HUES48 (cell line): ENCODE data around the gene ATG10.
"Not testable (repeated sequence)": the region's sequence is repeated elsewhere in the genome, so short reads cannot be mapped to it uniquely, and the experiment has no call there.

Experiments used
- H3K27ac ChIP-seq: one replicate; pipeline ENCODE4 v1.7.0; 2013; ENCODE audit warnings: low read depth, low read length, inconsistent platforms
- H3K27me3 ChIP-seq: 2 replicates; pipeline ENCODE4 v1.6.1; 2013; ENCODE audit warnings: mild to moderate bottlenecking, low read length; ENCODE audit not compliant: control insufficient read depth, insufficient read depth
- H3K36me3 ChIP-seq: 2 replicates; pipeline ENCODE4 v1.6.1; 2013; ENCODE audit warnings: low read length; ENCODE audit not compliant: control insufficient read depth, insufficient read depth
- H3K4me1 ChIP-seq: 2 replicates; pipeline ENCODE4 v1.6.1; 2013; ENCODE audit warnings: mild to moderate bottlenecking, low read length; ENCODE audit not compliant: control insufficient read depth, insufficient read depth
- H3K4me3 ChIP-seq: 2 replicates; pipeline ENCODE4 v1.5.1; 2013; ENCODE audit warnings: mild to moderate bottlenecking, low read depth, low read length
- H3K9ac ChIP-seq: 2 replicates; pipeline ENCODE4 v1.6.1; 2013; ENCODE audit warnings: mild to moderate bottlenecking, low read depth, low read length, moderate library complexity
- H3K9me3 ChIP-seq: 2 replicates; pipeline ENCODE4 v1.6.1; 2013; ENCODE audit warnings: low read length; ENCODE audit not compliant: control insufficient read depth, insufficient read depth

ATG10 gene

DNA sequence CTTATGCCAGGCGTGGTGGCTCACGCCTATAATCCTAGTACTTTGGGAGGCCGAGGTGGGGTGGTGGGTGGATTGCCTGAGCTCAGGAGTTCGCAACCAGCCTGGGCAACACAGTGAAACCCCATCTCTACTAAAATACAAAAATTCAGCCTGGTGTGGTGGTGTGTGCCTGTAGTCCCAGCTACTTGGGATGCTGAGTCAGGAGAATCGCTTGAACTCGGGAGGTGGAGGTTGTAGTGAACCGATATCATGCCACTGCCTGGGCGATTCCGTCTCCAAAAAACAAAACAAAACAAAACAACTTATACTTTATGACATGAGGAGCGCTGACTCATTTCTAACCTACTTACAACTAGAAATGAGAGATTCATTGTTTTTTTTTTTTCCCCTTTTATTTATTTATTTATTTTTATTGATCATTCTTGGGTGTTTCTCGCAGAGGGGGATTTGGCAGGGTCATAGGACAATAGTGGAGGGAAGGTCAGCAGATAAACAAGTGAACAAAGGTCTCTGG is 10.4 kb downstream of the ATG10 start:
- not testable (repeated sequence) for H3K9me3 ChIP-seq, H3K9ac ChIP-seq, H3K4me3 ChIP-seq, H3K27ac ChIP-seq, H3K27me3 ChIP-seq, H3K36me3 ChIP-seq
- H3K4me1 ChIP-seq: peaks cover 26% of the 10 kb centered on the region

DNA sequence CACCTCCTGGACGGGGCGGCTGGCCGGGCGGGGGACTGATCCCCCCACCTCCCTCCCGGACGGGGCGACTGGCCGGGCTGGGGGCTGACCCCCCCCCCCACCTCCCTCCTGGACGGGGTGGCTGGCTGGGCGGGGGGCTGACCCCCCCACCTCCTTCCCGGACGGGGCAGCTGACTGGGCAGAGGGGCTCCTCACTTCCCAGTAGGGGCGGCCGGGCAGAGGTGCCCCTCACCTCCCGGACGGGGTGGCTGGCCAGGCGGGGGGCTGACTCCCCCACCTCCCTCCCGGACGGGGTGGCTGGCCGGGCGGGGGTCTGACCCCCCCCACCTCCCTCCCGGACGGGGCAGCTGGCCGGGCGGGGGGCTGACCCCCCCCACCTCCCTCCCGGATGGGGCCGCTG is 11.3 kb downstream of the ATG10 start:
- not testable (repeated sequence) for H3K27me3 ChIP-seq, H3K4me3 ChIP-seq, H3K9ac ChIP-seq, H3K27ac ChIP-seq, H3K9me3 ChIP-seq
- Histone ChIP-seq H3K4me1 (peaks cover 26% of the 10 kb centered on the region), H3K36me3 (peaks cover 13% of the 10 kb centered on the region)

DNA sequence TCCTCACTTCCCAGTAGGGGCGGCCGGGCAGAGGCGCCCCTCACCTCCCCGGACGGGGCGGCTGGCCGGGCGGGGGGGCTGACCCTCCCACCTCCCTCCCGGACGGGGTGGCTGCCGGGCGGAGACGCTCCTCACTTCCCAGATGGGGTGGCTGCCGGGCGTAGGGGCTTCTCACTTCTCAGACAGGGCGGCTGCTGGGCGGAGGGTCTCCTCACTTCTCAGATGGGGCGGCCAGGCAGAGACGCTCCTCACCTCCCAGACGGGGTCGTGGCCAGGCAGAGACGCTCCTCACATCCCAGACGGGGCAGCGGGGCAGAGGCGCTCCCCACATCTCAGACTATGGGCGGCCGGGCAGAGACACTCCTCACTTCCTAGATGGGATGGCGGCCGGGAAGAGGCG is 11.7 kb downstream of the ATG10 start:
- H3K4me3 ChIP-seq, H3K9ac ChIP-seq, H3K27me3 ChIP-seq, H3K27ac ChIP-seq, H3K9me3 ChIP-seq: not testable (repeated sequence)
- Histone ChIP-seq H3K36me3 (peaks cover 13% of the 10 kb centered on the region), H3K4me1 (peaks cover 26% of the 10 kb centered on the region)

DNA sequence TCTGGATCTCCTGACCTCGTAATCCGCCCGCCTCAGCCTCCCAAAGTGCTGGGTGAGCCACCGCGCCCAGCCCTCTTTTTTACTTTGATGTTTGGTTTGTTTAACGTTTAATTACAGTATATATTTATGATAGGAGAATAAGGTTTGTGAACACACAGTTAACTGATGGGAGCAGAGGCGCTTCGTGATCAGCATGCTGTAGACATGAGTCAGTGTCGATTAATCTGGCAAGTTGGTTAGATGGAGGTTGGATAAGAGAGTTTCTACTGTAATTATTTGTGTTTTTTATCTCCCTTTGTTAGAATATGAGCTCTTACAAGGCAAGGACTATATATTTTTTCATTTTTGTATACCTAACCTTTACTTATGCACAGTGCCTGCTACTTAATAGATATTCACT is 14.3 kb downstream of the ATG10 start:
- H3K9me3 ChIP-seq: peaks cover 5% of the 10 kb centered on the region; the same call in 1 of the 2 replicates
- H3K4me1 ChIP-seq: peaks cover 14% of the 10 kb centered on the region
- no peak overlapping the region for H3K27ac ChIP-seq
- H3K9ac ChIP-seq: no peak overlapping the region
- H3K27me3 ChIP-seq: no peaks in the 10 kb centered on the region
- H3K4me3 ChIP-seq: no peak overlapping the region
- H3K36me3 ChIP-seq: peaks cover 13% of the 10 kb centered on the region

DNA sequence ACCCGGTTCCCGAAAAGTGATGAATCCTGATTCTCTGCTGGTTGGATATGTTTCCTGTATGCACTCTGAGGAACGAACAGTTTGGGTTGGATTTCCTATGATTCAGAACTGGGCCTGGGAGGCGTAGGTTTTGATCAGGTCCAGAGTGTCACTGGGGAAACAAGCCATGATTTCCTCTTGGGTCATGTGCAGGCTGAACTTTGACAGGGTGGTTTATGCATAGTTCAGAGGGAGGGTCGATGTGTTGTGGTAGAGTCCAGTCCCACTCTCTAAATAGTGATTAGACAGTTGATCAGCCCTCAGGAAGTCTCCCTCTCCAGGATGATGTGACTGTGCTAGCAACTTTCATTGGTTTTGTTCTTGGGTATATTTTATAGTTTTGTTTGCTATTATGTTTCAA is 17.4 kb downstream of the ATG10 start:
- Histone ChIP-seq H3K4me1 (0 out of 2 replicates have a peak, but pooled peaks cover 5% of the 10 kb centered on the region), H3K36me3 (peaks cover 11% of the 10 kb centered on the region), H3K27ac (no peak overlapping the region), H3K4me3 (no peak overlapping the region), H3K9ac (no peak overlapping the region), H3K27me3 (no peaks in the 10 kb centered on the region), H3K9me3 (peaks cover 5% of the 10 kb centered on the region; the same call in 1 of the 2 replicates)

DNA sequence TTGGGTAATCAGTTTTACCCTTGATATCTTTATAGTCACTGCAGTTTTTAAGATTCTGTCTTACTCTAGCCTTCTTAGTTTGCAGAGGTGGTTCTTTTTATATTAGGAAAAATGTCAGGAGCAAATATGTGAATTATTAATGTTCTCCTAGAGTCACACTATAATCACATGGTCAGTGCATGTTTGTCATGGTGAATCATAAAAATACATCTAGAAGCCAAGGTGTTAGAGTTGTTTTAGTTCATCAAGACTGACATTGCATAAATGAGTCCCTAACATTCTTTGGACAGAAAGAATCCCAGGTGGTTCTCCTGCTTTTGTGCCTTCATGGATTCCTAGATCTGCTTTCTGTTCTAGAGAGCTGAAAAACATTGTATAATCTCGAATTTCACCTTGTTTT is 22.9 kb downstream of the ATG10 start:
- Histone ChIP-seq H3K9me3 (no peaks in the 10 kb centered on the region), H3K27ac (no peak overlapping the region), H3K4me1 (0 out of 2 replicates have a peak, but pooled peaks cover 5% of the 10 kb centered on the region), H3K27me3 (no peaks in the 10 kb centered on the region), H3K9ac (no peak overlapping the region), H3K4me3 (no peak overlapping the region), H3K36me3 (no peaks in the 10 kb centered on the region; the same call in 1 of the 2 replicates)

DNA sequence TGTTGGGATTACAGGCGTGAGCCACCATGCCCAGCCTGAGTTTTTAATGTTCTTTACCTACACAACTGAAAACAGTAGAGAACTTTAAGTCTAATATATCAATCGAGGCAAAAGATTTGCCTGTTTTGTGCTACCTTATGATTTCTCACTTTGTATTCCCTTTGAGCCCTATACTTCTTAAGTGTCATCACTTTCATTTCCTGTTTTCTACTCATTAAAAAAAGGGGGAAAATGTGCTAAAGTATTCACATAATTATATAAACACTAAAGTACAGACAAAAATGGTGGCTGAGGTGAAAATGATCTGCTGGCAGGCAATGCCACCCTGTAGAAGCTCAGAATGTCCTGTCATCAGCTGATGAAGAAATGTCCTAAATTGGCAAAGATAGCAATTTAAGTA is 23.6 kb downstream of the ATG10 start:
- no peak overlapping the region for H3K4me3 ChIP-seq
- H3K27me3 ChIP-seq: no peaks in the 10 kb centered on the region
- no peak overlapping the region for H3K27ac ChIP-seq
- H3K9me3 ChIP-seq: no peaks in the 10 kb centered on the region
- no peaks in the 10 kb centered on the region; the same call in 1 of the 2 replicates for H3K36me3 ChIP-seq
- 0 out of 2 replicates have a peak, but pooled peaks cover under 1% of the 10 kb centered on the region for H3K4me1 ChIP-seq
- no peak overlapping the region for H3K9ac ChIP-seq

DNA sequence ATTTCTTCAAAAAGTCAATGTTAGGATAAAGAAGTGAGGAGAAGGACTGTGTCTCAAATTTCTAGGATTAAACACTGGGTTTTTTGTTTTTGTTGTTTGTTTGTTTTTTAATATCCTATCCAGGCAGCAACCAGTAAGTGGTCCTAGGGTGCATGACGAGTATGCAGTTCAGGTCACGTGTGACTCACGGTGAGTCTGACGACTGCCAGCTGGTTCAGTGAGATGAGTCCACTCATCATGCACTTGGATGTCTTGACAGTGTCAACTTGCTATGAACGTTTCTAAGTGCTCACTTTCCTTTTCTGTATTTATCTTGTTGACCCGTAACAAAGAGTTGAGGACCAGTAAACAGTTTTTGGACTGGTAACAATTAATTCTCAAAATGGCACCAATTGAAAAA is 32.7 kb downstream of the ATG10 start:
- H3K9ac ChIP-seq: no peak overlapping the region
- no peak overlapping the region for H3K27ac ChIP-seq
- H3K4me1 ChIP-seq: no peaks in the 10 kb centered on the region
- H3K9me3 ChIP-seq: no peaks in the 10 kb centered on the region
- H3K4me3 ChIP-seq: no peak overlapping the region
- H3K27me3 ChIP-seq: no peaks in the 10 kb centered on the region
- no peaks in the 10 kb centered on the region for H3K36me3 ChIP-seq

DNA sequence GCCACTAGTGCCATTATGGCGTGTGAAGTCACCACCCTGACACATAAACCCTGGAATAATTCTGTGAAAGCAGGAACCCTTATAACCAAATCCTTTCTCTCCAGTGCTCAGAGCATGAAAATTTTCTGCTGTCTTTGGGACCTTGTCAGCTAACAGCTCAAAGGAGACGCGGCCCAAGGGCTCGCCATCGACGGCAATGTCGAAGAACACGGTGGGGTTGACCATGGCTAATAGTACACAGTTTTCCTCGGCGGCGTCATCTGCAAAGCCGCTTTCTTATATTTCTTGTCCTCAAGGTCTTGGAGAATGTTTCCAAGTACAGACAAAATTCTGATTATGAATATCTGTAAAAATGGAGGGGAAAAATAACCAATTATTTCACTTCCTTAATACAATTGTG is 38.0 kb downstream of the ATG10 start:
- not testable (repeated sequence) for H3K9me3 ChIP-seq, H3K4me3 ChIP-seq, H3K4me1 ChIP-seq, H3K27ac ChIP-seq, H3K9ac ChIP-seq, H3K36me3 ChIP-seq, H3K27me3 ChIP-seq

DNA sequence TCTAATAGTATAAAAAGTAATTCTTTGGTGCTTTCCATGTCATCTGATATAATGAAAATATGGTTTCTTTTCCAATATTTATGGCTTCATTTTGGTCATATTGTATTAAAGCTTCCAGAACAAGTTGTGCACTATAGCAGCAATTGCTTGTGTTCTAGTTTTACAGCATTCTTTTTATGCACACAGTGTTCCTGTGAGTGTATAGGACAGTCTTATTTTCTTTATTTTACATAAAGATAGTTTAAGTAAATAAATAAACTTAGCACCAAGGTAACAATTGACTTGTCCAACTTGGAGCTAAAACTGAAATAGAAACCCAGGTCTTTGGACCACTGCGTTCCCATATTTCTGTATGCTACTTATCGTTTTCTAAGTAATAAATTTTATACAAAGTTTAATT is 38.9 kb downstream of the ATG10 start:
- Histone ChIP-seq H3K4me3 (no peak overlapping the region), H3K4me1 (no peaks in the 10 kb centered on the region), H3K9ac (no peak overlapping the region), H3K9me3 (no peaks in the 10 kb centered on the region), H3K27ac (no peak overlapping the region), H3K27me3 (no peaks in the 10 kb centered on the region), H3K36me3 (no peaks in the 10 kb centered on the region)

DNA sequence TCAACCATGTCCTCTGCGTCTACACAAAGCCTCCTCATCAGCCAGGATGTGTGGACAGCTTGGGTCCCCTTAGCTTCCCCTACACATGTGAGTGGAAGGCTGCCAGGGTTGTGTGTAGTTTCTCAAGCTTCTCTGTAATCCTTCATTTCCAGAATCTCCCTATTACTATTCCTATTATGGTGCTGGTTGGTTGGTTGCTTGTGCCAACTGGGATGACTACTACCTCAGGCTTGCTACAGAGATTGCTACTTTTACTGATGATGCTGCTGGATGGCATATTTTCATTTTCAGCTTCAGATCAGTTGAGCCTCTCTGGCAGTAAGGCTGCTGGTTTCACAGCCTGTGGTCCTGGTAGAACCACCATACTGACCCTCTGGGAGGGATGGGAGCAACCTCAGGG is 39.9 kb downstream of the ATG10 start:
- H3K4me1 ChIP-seq: no peaks in the 10 kb centered on the region
- no peak overlapping the region for H3K9ac ChIP-seq
- H3K27me3 ChIP-seq: no peaks in the 10 kb centered on the region
- H3K36me3 ChIP-seq: no peaks in the 10 kb centered on the region
- H3K9me3 ChIP-seq: no peaks in the 10 kb centered on the region
- no peak overlapping the region for H3K27ac ChIP-seq
- H3K4me3 ChIP-seq: no peak overlapping the region

DNA sequence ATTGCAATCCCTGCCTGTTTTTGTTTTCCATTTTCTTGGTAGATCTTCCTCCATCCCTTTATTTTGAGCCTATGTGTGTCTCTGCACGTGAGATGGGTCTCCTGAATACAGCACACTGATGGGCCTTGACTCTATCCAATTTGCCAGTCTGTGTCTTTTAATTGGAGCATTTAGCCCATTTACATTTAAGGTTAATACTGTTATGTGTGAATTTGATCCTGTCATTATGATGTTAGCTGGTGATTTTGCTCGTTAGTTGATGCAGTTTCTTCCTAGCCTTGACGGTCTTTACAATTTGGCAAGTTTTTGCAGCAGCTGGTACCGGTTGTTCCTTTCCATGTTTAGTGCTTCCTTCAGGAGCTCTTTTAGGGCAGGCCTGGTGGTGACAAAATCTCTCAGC is 42.8 kb downstream of the ATG10 start:
- not testable (repeated sequence) for H3K4me3 ChIP-seq, H3K4me1 ChIP-seq, H3K27me3 ChIP-seq, H3K9ac ChIP-seq, H3K36me3 ChIP-seq, H3K9me3 ChIP-seq, H3K27ac ChIP-seq
